Femur (tissue), 1 donor: Measurements from ENCODE around the gene MED23.
"Not testable (repeated sequence)": the region's sequence is repeated elsewhere in the genome, so short reads cannot be mapped to it uniquely, and the experiment has no call there.

Experiments
- DNase-seq: peaks from one replicate; pipeline ENCODE4 v3.0.0-alpha.2; 2017

MED23 gene

GRCh38 chr6:131568726-131569125, 59.3 kb downstream of the MED23 start:
- no peak for DNase-seq

GRCh38 chr6:131565056-131565455, 63.0 kb downstream of the MED23 start:
- no peak for DNase-seq

- no peak for DNase-seq
Measured at GRCh38 chr6:131561925-131562707, 65.9 kb downstream of the MED23 start.

GRCh38 chr6:131558922-131559321, 69.1 kb downstream of the MED23 start:
- DNase-seq = no peak

GRCh38 chr6:131555992-131556391, 72.0 kb downstream of the MED23 start:
- DNase-seq = peak; percentile 31

GRCh38 chr6:131552572-131552971, 75.5 kb downstream of the MED23 start:
- no peak for DNase-seq

- no peak for DNase-seq
Measured at GRCh38 chr6:131551902-131552301, 76.1 kb downstream of the MED23 start.

GRCh38 chr6:131549811-131550210, 78.2 kb downstream of the MED23 start:
- DNase-seq = no peak

GRCh38 chr6:131548441-131548840, 79.6 kb downstream of the MED23 start:
- no peak for DNase-seq

- DNase-seq = no peak
Measured at GRCh38 chr6:131547488-131547887, 80.6 kb downstream of the MED23 start.

GRCh38 chr6:131545317-131545716, 82.7 kb downstream of the MED23 start:
- DNase-seq = no peak

- not testable (repeated sequence) for DNase-seq
Measured at GRCh38 chr6:131538615-131539014, 89.4 kb downstream of the MED23 start.

- no peak for DNase-seq
Measured at GRCh38 chr6:131532580-131533039, 95.4 kb downstream of the MED23 start.

- not testable (repeated sequence) for DNase-seq
Measured at GRCh38 chr6:131531681-131532080, 96.4 kb downstream of the MED23 start.

GRCh38 chr6:131530936-131531335, 97.1 kb downstream of the MED23 start:
- DNase-seq = not testable (repeated sequence)

GRCh38 chr6:131524695-131525336, 103.2 kb downstream of the MED23 start:
- no peak for DNase-seq

- DNase-seq = no peak
Measured at GRCh38 chr6:131523988-131524673, 103.9 kb downstream of the MED23 start.
